ENCODE results near the gene ZBTB49. TPM values are rescaled to one million over a fixed set of nuclear protein-coding genes. Genes with fewer than 3 reads are reported as not detected.

Gene ZBTB49
- total RNA-seq, 1 experiment from 2014 or later: 3.7 TPM

DNA sequence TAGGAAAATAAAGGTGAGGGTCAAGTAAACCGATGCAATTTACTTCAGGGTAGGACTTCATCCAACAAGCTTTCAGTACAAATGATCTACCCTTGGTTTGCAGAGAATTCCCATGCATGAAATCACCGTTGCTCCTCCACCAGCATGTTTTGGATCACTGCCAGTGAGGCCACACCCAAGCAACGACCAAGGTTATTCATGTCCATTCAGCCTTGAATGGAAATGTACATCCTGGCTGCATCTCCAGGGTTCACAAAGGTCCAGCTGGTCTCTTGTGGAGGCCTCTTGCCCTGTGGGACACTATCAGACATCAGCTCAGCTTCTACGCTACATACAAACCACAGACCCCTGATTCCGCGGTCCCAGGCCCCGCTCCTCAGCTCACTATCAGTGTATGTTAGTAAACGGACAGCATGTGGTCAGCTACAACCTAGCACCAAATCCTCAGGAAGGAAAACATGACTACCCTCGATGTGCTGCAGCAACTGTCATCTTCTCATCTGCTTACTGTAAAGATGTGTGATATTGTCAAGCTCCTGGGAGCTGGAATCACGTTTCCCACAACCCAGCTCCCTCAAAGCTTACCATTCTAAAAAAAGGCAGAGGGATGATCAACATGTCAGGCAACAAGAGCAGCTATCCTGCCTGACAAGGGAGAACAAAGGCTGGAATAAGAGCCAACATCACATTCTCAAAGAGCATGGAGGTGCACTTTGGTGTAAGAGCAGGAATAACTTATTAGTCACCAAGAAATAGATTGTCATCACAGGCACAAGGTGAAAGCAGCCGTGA lies 5.0 kb upstream of the ZBTB49 start:
- peak; percentile 55 for DNase-seq (ENCODE audit: low read depth)

DNA sequence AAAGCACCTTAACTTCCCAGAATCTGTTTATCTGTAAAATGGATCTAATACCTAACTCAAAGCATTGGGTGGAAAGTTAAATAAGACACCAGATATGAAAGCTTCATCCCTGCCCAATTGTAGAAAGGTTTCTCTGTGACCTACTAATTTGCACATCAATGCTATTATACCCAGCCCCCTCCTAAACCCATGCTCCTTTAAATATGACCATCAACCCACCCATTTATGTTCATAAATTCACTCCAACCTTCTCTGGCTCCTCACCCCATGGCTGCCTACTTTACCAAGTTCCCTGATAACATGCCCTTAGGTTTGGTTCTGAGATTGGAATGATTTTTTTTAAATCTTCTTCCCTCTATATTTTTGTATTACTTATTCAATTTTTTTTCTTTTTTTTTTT lies 2.0 kb upstream of the ZBTB49 start:
- no peak for DNase-seq (ENCODE audit: low read depth)

GRCh38 chr4:4289055-4289454 lies 996 bp upstream of the ZBTB49 start:
- DNase-seq (ENCODE audit: low read depth): no peak

DNA sequence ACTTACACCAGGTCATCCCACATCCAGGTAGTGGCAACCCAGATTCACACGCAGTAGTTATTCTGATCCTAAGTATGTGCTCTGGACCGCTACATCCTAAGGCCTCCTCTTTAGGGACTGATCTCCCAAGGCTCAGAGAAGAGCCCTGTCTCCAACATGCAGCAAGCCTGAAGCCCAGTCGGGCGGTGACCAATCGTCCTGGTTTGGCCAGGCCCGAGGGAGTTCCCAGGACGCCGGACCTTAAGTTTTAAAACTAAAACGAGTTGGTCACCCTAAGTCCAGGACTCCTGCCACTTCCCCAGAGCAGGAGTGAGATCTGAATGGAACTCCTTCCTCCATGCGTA lies 482 bp upstream of the ZBTB49 start:
- no peak for DNase-seq (ENCODE audit: low read depth)

DNA sequence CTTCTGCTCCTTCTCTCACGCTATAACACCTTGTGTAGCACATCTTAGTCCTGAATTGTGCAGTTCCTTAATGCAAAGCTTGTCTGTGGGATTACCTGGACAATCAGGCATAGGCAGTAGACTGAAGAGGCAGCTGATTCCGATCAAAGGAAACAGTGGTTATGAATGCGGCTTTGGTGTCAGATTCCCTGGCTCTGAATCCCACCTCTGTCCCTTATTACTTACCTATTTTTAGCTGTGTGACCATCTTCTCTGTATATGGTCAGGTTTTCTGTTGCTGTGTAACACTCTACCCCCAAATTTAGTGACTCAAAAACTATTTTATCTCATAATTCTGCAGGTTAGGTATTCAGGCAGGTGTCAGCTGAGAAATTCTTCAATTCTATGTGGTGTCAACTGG lies 3.2 kb downstream of the ZBTB49 start:
- DNase-seq (ENCODE audit: low read depth): no peak

DNA sequence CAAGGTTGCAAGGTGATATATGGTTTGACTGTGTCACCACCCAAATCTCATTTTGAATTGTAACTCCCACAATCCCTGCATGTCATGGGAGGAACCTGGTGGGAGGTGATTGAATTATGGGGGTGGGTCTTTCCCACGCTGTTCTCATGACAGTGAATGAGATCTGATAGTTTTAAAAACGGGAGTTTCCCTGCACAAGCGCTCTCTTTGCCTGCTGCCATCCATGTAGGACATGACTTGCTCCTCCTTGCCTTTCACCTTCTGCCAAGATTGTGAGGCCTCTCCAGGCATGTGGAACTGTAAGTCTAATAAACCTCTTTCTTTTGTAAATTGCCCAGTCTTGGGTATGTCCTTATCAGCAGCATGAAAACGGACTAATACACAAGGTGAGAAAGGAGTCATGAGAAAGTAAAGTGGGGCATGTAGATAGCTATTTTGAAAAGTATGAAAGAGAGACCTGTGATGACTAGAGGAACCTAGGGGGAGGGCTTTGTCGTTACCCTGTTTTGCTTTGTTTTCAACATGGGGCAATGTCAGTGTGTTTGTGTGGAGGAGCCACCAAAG lies 6.3 kb downstream of the ZBTB49 start:
- DNase-seq (ENCODE audit: low read depth): no peak

GRCh38 chr4:4299006-4299405 lies 9.0 kb downstream of the ZBTB49 start:
- DNase-seq (ENCODE audit: low read depth): no peak

DNA sequence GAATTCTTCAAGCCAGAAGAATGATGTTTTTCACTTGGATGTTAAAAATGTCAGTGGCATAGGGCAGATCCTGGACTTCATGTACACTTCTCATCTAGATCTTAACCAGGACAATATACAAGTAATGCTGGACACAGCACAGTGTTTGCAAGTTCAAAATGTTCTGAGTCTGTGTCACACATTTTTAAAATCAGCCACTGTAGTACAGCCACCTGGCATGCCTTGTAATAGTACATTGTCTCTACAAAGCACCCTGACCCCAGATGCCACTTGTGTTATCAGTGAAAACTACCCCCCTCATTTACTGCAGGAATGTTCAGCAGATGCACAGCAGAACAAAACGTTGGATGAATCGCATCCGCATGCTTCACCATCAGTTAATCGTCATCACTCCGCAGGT lies 11.9 kb downstream of the ZBTB49 start:
- DNase-seq (ENCODE audit: low read depth): no peak

- DNase-seq (ENCODE audit: low read depth): no peak
Observed at GRCh38 chr4:4302416-4302815, 12.4 kb downstream of the ZBTB49 start.

DNA sequence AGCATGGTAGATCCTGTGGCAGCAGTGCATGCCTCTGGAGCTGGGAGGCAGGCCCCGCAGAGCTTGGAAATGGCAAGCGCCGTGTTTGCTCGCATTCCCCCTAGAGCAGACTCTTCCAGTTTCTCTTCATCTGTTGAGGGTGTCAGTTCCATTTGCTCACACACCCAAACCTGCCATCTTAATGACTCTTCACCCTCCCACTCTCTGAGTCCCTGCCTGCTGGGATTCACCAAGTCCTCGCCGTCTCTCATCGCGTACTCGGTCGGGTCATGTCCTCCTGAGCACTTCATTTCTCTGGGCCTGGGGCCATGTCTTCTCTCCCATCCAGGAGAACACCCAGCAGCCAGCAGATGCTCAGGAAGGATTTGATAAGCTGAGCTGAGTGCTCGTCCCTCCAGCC lies 16.9 kb downstream of the ZBTB49 start:
- no peak for DNase-seq (ENCODE audit: low read depth)

- no peak for DNase-seq (ENCODE audit: low read depth)
Observed at GRCh38 chr4:4308800-4309441, 18.9 kb downstream of the ZBTB49 start.

GRCh38 chr4:4311193-4311592 lies 21.1 kb downstream of the ZBTB49 start:
- DNase-seq (ENCODE audit: low read depth): no peak

- no peak for DNase-seq (ENCODE audit: low read depth)
Observed at GRCh38 chr4:4315461-4316149, 25.6 kb downstream of the ZBTB49 start.

- DNase-seq (ENCODE audit: low read depth): no peak
Observed at GRCh38 chr4:4316150-4316495, 26.1 kb downstream of the ZBTB49 start.

DNA sequence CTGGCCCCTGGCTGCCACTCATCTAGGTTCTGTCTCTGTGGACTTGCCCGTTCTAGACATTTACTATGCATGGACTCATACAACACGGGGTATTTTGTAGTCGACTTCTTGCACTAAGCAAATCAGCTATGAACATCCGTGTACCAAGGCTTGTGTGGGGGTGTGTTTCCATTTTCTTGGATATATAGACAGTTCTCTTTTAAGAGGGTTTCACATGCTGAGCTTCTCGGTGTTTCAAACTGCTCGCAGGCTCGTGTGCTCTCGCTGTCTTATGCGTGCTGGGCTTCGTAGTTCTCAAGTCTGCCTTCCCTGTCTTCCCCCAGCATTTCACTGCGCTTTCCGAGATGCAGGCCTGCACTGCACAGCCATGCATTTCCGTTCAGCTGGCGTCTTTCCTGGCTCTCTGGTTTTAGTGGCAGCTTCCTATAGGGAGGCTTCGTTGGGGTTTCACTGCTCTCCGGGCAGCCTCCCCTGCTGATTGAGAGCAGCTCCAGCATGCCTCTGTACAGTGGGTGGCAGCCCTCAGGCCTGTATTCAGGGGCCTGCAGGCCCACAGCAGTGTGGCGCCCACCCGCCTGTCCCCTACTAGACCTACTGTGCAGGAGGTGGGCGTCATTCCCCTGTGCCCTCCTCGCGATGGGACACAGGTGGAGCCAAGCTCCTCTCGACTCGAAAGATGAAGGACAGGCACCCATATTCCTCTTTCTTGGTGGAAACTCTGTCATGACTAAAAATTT lies 27.6 kb downstream of the ZBTB49 start:
- DNase-seq (ENCODE audit: low read depth): no peak

- DNase-seq (ENCODE audit: low read depth): no peak
Observed at GRCh38 chr4:4320528-4320927, 30.5 kb downstream of the ZBTB49 start.

GRCh38 chr4:4320951-4321714 lies 31.1 kb downstream of the ZBTB49 start:
- DNase-seq (ENCODE audit: low read depth): no peak

DNA sequence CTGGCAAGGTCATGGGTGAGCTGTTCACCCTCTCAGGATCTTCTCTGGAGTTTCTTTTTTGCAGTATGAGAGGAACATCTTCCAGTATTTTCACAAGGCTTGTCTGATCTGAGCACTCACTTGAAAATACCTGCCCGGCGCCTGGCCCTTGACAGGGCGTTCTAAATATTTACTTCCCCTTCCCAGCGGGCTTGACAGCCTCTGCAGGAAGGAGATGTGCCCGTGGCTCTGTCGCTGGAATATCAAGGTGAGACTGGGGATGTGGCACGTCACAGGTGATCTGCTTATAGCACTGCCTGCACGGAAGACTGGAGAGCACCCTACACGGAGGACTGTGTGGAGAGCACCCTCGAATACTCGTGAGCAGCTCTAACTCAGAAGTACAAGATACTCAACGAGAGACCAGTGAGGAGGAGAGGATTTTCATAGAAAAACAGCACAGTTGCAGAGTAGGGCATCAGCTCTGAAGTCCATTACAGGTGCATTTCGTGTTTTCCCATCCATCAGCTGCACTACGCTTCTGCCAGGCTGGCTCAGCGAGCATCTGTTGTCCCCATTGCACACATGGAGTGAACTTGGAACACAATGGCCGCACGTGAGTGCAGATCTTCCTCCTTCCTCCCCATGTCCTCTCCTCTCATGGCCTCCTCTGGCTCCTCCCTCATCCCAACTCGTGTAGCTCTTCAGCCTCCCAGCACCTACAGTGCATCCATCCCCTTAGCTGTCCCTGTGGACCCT lies 32.1 kb downstream of the ZBTB49 start:
- DNase-seq (ENCODE audit: low read depth): no peak

GRCh38 chr4:4323705-4324534 lies 33.9 kb downstream of the ZBTB49 start:
- DNase-seq (ENCODE audit: low read depth): no peak

DNA sequence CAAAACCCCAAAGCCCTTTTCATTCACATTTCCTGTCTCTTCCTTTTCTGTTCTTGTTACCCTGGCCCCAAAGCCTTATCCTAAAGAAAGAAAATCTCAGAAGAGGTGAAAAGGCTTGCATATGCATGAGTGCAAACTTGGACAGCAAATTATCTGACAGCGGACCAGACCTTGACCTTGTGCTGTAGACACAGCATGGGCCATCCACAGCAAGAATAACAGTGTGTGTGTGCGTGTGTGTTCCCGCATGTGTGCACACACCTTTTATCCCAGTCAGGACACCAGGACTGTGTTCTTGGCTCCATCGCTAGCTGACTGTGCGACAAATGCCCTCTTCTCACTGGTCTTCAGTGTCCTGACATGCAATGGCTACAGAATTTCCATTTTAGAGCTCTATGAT lies 35.3 kb downstream of the ZBTB49 start:
- DNase-seq (ENCODE audit: low read depth): no peak
